GM18873 (cell line): Measurements from ENCODE around the gene MACROD2.
A peak's percentile ranks its signal among the peaks of the same experiment; 100 is the strongest.

ENCODE experiments used
- ATAC-seq: cut with Tn5 transposase; IDR thresholded peaks from one replicate; pipeline ENCODE4 v1.9.1; 2021; ENCODE audit warnings: mild to moderate bottlenecking, moderate library complexity, moderate number of reproducible peaks; ENCODE audit not compliant: unreplicated experiment, low FRiP score

MACROD2 gene

GRCh38 chr20:15252304-15252703 is 1257.0 kb downstream of the MACROD2 start:
- ATAC-seq: no peak

GRCh38 chr20:15253431-15253830 is 1258.1 kb downstream of the MACROD2 start:
- ATAC-seq: no peak

GRCh38 chr20:15256676-15257568 is 1261.6 kb downstream of the MACROD2 start:
- ATAC-seq: no peak

GRCh38 chr20:15257569-15257870 is 1262.2 kb downstream of the MACROD2 start:
- no peak for ATAC-seq

- no peak for ATAC-seq
Measured at GRCh38 chr20:15265581-15266309, 1270.4 kb downstream of the MACROD2 start.

- no peak for ATAC-seq
Measured at GRCh38 chr20:15267935-15268334, 1272.6 kb downstream of the MACROD2 start.

- no peak for ATAC-seq
Measured at GRCh38 chr20:15278041-15278440, 1282.7 kb downstream of the MACROD2 start.

GRCh38 chr20:15287329-15287728 is 1292.0 kb downstream of the MACROD2 start:
- no peak for ATAC-seq

GRCh38 chr20:15288106-15288505 is 1292.8 kb downstream of the MACROD2 start:
- ATAC-seq: no peak

- no peak for ATAC-seq
Measured at GRCh38 chr20:15289337-15289736, 1294.0 kb downstream of the MACROD2 start.

- no peak for ATAC-seq
Measured at GRCh38 chr20:15292405-15292804, 1297.1 kb downstream of the MACROD2 start.

GRCh38 chr20:15296422-15296821 is 1301.1 kb downstream of the MACROD2 start:
- ATAC-seq: no peak

- no peak for ATAC-seq
Measured at GRCh38 chr20:15297059-15297875, 1302.0 kb downstream of the MACROD2 start.

- ATAC-seq: no peak
Measured at GRCh38 chr20:15302075-15302474, 1306.8 kb downstream of the MACROD2 start.

- no peak for ATAC-seq
Measured at GRCh38 chr20:15310361-15310760, 1315.0 kb downstream of the MACROD2 start.

GRCh38 chr20:15316556-15316955 is 1321.2 kb downstream of the MACROD2 start:
- no peak for ATAC-seq

GRCh38 chr20:15317546-15318232 is 1322.4 kb downstream of the MACROD2 start:
- peak; percentile 85 for ATAC-seq

GRCh38 chr20:15318682-15319081 is 1323.4 kb downstream of the MACROD2 start:
- ATAC-seq: no peak

GRCh38 chr20:15319439-15319838 is 1324.1 kb downstream of the MACROD2 start:
- no peak for ATAC-seq

GRCh38 chr20:15320941-15321340 is 1325.6 kb downstream of the MACROD2 start:
- ATAC-seq: no peak
